ENCODE results near the gene B3GALT5. TPM values are rescaled to one million over a fixed set of nuclear protein-coding genes. Genes with fewer than 3 reads are reported as not detected.

The B3GALT5 gene
- polyA plus RNA-seq, 3 donors, result not detected

DNA sequence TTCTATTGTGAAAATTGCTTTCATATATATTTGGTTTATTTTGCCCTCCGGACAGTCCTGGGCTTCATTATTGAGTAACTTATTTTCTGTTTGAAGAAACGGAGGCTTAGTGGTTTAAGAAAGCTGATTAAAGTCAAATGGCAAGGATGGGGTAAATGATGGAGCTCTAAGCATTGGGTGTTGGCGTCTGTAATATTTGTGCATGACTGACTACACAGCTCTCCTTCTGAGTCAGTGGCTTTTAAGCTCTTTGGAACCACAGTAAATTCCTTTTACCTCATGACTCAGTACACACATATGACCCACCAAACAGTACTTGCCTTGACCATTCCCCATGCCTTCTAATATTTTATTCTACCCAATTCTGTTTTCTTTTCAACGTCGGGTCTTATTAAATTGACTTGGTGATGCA lies 21.0 kb downstream of the B3GALT5 start:
- Histone ChIP-seq H3K4me3 (replicated peaks in 1 of 3; ENCODE audit: low read depth in 2 of 3, low read length in 3 of 3) (no peak overlapping the region), H3K36me3 (replicated peaks in 1 of 2; ENCODE audit: control insufficient read depth in 1 of 2, insufficient read depth in 2 of 2, low read length in 2 of 2) (no peaks in the 10 kb centered on the region), H3K27ac (ENCODE audit: low read depth in 1 of 2, low read length in 2 of 2) (no peak overlapping the region), H3K9me3 (replicated peaks in 1 of 2; ENCODE audit: control insufficient read depth in 1 of 2, insufficient read depth in 1 of 2, low read length in 2 of 2) (no peaks in the 10 kb centered on the region), H3K79me2 (ENCODE audit: insufficient read depth, low read length) (no peaks in the 10 kb centered on the region), H3K4me1 (ENCODE audit: control insufficient read depth in 1 of 2, insufficient read depth in 2 of 2, low read length in 2 of 2) (no peaks in the 10 kb centered on the region), H4K20me1 (ENCODE audit: insufficient read depth, low read length) (no peaks in the 10 kb centered on the region), H3K9ac (ENCODE audit: insufficient read depth, low read length, poor library complexity, severe bottlenecking) (no peak overlapping the region), H3K27me3 (ENCODE audit: control insufficient read depth in 2 of 2, insufficient read depth in 2 of 2, low read length in 2 of 2) (no peaks in the 10 kb centered on the region), H2AFZ (ENCODE audit: insufficient read depth, low read depth, low read length, poor library complexity, severe bottlenecking) (no peak overlapping the region), H3K4me2 (replicated peaks; ENCODE audit: extremely low read depth, low read length, poor library complexity, severe bottlenecking) (no peak overlapping the region)
- no peak overlapping the region for H3K4me3 Mint-ChIP-seq
- peaks cover 2 to 5% (median 3%) of the 10 kb centered on the region in 3 donors for H3K27me3 Mint-ChIP-seq (ENCODE audit: low read depth in 3 of 3)
- H3K27ac Mint-ChIP-seq, result no peak overlapping the region
- no peak for DNase-seq
- H3K4me1 Mint-ChIP-seq, result no peaks in the 10 kb centered on the region
- WGBS (ENCODE audit: insufficient coverage), result 60% methylated on average over 1 of the region's 5 CpGs
- intact Hi-C loops (cut with micrococcal nuclease), result no loop called here
- TF ChIP-seq, protein P1, sequence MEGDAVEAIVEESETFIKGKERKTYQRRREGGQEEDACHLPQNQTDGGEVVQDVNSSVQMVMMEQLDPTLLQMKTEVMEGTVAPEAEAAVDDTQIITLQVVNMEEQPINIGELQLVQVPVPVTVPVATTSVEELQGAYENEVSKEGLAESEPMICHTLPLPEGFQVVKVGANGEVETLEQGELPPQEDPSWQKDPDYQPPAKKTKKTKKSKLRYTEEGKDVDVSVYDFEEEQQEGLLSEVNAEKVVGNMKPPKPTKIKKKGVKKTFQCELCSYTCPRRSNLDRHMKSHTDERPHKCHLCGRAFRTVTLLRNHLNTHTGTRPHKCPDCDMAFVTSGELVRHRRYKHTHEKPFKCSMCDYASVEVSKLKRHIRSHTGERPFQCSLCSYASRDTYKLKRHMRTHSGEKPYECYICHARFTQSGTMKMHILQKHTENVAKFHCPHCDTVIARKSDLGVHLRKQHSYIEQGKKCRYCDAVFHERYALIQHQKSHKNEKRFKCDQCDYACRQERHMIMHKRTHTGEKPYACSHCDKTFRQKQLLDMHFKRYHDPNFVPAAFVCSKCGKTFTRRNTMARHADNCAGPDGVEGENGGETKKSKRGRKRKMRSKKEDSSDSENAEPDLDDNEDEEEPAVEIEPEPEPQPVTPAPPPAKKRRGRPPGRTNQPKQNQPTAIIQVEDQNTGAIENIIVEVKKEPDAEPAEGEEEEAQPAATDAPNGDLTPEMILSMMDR (IDR thresholded peaks at IDR 0.05), result no peak
- peaks cover 0 to 5% (median 0%) of the 10 kb centered on the region in 7 donors for H3K9me3 Mint-ChIP-seq
- H3K36me3 Mint-ChIP-seq, result no peaks in the 10 kb centered on the region

DNA sequence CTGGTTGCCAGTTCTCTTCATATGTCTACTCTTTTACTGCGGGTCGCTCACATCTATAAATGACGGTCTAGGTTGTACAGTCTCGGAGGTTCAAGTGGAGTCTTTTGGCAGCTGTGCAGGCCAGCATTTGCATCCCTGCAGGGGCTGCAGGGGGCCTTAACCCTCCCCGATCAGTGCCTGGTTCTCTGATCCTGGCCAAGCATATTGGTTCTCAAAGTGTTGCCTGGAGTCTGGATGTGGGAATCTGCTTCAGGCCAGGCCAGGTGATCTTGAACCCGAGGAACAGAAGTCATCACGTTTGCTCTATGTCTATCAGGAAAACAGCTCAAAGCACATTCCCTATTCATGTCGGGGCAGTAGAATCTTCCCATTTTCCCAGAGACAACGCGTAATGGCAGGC lies 21.8 kb downstream of the B3GALT5 start:
- Histone ChIP-seq H3K4me3 (replicated peaks in 1 of 3; ENCODE audit: low read depth in 2 of 3, low read length in 3 of 3) (no peak overlapping the region), H3K4me1 (ENCODE audit: control insufficient read depth in 1 of 2, insufficient read depth in 2 of 2, low read length in 2 of 2) (no peaks in the 10 kb centered on the region), H3K4me2 (replicated peaks; ENCODE audit: extremely low read depth, low read length, poor library complexity, severe bottlenecking) (no peak overlapping the region), H3K27ac (ENCODE audit: low read depth in 1 of 2, low read length in 2 of 2) (no peak overlapping the region), H3K9me3 (replicated peaks in 1 of 2; ENCODE audit: control insufficient read depth in 1 of 2, insufficient read depth in 1 of 2, low read length in 2 of 2) (no peaks in the 10 kb centered on the region), H2AFZ (ENCODE audit: insufficient read depth, low read depth, low read length, poor library complexity, severe bottlenecking) (no peak overlapping the region), H3K27me3 (ENCODE audit: control insufficient read depth in 2 of 2, insufficient read depth in 2 of 2, low read length in 2 of 2) (no peaks in the 10 kb centered on the region), H3K36me3 (replicated peaks in 1 of 2; ENCODE audit: control insufficient read depth in 1 of 2, insufficient read depth in 2 of 2, low read length in 2 of 2) (no peaks in the 10 kb centered on the region), H3K79me2 (ENCODE audit: insufficient read depth, low read length) (no peaks in the 10 kb centered on the region), H4K20me1 (ENCODE audit: insufficient read depth, low read length) (no peaks in the 10 kb centered on the region), H3K9ac (ENCODE audit: insufficient read depth, low read length, poor library complexity, severe bottlenecking) (no peak overlapping the region)
- no peaks in the 10 kb centered on the region for H3K36me3 Mint-ChIP-seq
- WGBS (ENCODE audit: insufficient coverage), result 91% methylated on average over 8 of the region's 10 CpGs
- peaks cover 0 to 7% (median 1%) of the 10 kb centered on the region in 7 donors for H3K9me3 Mint-ChIP-seq
- TF ChIP-seq, protein P1 (IDR thresholded peaks at IDR 0.05), result no peak
- intact Hi-C loops (cut with micrococcal nuclease), result no loop called here
- no peak overlapping the region for H3K4me3 Mint-ChIP-seq
- no peak for DNase-seq
- H3K27ac Mint-ChIP-seq, result no peak overlapping the region
- H3K27me3 Mint-ChIP-seq (ENCODE audit: low read depth in 3 of 3), result peaks cover 2 to 5% (median 3%) of the 10 kb centered on the region in 3 donors
- H3K4me1 Mint-ChIP-seq, result no peaks in the 10 kb centered on the region
